Type B pancreatic cell (in vitro differentiated cells): ENCODE results near the gene SHCBP1L. TPM values are rescaled to one million over a fixed set of nuclear protein-coding genes. Genes with fewer than 3 reads are reported as not detected.

ENCODE experiments used
- DNase-seq: peaks from one replicate; pipeline ENCODE4 v3.0.0; 2021; ENCODE audit warnings: mixed read lengths; ENCODE audit not compliant: unreplicated experiment; ENCODE audit errors: extremely low spot score
- H3K27ac Mint-ChIP-seq: 2 replicates; pipeline ENCODE4 v1.8.0; 2021; ENCODE audit warnings: mild to moderate bottlenecking, mixed read lengths
- H3K27me3 Mint-ChIP-seq: 2 replicates; pipeline ENCODE4 v1.8.0; 2021; ENCODE audit warnings: mixed read lengths
- H3K36me3 Mint-ChIP-seq: 2 replicates; pipeline ENCODE4 v1.8.0; 2021; ENCODE audit warnings: mixed read lengths
- H3K4me1 Mint-ChIP-seq: one replicate; pipeline ENCODE4 v1.8.0; 2021; ENCODE audit warnings: mixed read lengths; ENCODE audit not compliant: unreplicated experiment
- H3K4me3 Mint-ChIP-seq: 2 replicates; pipeline ENCODE4 v1.8.0; 2021; ENCODE audit warnings: mild to moderate bottlenecking, mixed read lengths
- H3K9me3 Mint-ChIP-seq: 2 replicates; pipeline ENCODE4 v1.8.0; 2021; ENCODE audit warnings: mixed read lengths
- CTCF ChIP-seq: fragments of 200-600 bp; sonication (generic); conservative IDR thresholded peaks from 2 replicates; pipeline ENCODE4 v1.5.0; 2021; ENCODE audit warnings: antibody characterized with exemption, mild to moderate bottlenecking
- total RNA-seq: library from RNA; stranded (reverse); gene quantifications from 2 replicates; pipeline ENCODE4 v1.2.1, GENCODE V29; 2021; ENCODE audit warnings: low replicate concordance

SHCBP1L gene
- total RNA-seq, 1 donor from 2014 or later = not detected

DNA sequence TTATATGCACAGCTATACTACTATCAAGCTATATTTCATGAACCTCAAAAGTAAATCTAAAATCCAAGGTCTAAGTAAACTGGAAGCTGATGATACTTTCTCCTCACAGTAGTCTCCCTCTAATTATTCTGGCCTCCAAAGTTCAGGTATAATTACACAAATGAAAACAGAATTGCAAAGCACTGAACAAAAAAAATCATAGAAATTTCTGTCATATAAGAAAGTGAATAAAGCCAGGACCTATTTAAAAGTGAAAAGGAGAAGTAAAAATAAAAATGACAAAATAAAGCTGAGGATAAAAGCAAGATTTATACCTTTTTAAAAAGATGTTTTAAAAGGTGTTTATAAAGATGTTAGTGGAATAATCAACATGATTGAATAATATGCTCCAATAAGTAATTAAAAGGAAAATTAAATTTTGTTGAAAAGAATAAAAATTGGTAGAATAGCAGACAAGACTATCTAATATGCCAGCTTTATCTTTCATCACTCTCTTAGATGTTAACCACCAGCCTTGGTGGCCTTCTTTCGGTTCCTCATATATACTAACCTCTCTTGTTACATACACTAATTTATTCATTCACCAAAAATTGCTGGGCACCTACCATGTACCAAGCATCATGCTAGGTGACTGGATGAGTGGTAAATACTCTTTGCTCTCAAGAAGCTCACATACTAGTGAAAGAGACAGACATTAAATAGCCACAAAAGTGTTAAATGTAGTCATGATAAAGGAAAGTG, 25.1 kb downstream of the SHCBP1L start:
- Mint-ChIP-seq H3K9me3 (no peaks in the 10 kb centered on the region), H3K4me3 (no peak overlapping the region), H3K4me1 (no peaks in the 10 kb centered on the region), H3K27me3 (peaks cover 27% of the 10 kb centered on the region), H3K27ac (no peak overlapping the region), H3K36me3 (no peaks in the 10 kb centered on the region)
- DNase-seq = no peak
- no peak for TF ChIP-seq CTCF

DNA sequence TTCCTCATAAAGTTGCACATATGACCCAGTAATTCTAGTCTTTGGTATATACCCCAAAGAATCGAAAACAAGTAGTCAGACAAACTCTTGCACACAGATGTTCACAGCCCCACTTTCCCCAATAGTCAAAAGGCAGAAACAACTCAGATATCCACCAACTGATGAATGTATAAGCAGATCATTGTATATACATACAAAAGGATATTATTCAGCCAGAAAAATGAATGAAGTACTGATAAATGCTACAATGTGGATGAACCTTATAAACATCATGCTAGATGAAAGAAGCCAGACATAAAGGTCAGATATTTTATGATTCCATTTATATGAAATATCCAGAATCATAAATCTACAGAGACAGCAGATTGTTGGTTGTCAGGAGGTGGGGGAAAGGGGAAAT, 27.3 kb downstream of the SHCBP1L start:
- Mint-ChIP-seq H3K9me3 (no peaks in the 10 kb centered on the region), H3K36me3 (no peaks in the 10 kb centered on the region), H3K27ac (no peak overlapping the region), H3K27me3 (peaks cover 32% of the 10 kb centered on the region), H3K4me3 (no peak overlapping the region), H3K4me1 (no peaks in the 10 kb centered on the region)
- no peak for DNase-seq
- TF ChIP-seq CTCF = no peak

GRCh38 chr1:182917378-182917777, 35.6 kb downstream of the SHCBP1L start:
- no peaks in the 10 kb centered on the region for H3K9me3 Mint-ChIP-seq
- no peak overlapping the region for H3K4me3 Mint-ChIP-seq
- TF ChIP-seq CTCF = no peak
- no peaks in the 10 kb centered on the region for H3K27me3 Mint-ChIP-seq
- H3K27ac Mint-ChIP-seq = no peak overlapping the region
- no peak for DNase-seq
- H3K36me3 Mint-ChIP-seq = no peaks in the 10 kb centered on the region
- no peaks in the 10 kb centered on the region for H3K4me1 Mint-ChIP-seq

DNA sequence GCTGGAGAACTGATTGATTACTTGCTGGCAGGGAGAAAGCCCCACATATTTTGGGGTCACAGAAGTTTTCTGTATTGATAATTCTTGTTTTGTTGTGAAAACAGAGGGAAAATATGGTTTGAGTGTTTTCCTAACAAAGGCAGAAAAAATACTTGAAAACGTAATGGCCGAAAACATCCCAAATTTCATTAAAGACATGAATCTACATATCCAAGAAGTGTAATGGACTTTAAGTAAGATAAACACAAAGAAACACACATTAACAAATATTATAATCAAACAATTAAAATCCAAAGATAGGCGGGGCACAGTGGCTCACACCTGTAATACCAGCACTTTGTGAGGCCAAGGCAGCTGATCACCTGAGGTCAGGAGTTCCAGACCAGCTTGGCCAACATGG, 39.6 kb downstream of the SHCBP1L start:
- no peak for TF ChIP-seq CTCF
- Mint-ChIP-seq H3K4me1 (no peaks in the 10 kb centered on the region), H3K4me3 (no peak overlapping the region), H3K9me3 (peaks cover 5% of the 10 kb centered on the region), H3K27me3 (no peaks in the 10 kb centered on the region), H3K36me3 (no peaks in the 10 kb centered on the region), H3K27ac (no peak overlapping the region)
- no peak for DNase-seq

DNA sequence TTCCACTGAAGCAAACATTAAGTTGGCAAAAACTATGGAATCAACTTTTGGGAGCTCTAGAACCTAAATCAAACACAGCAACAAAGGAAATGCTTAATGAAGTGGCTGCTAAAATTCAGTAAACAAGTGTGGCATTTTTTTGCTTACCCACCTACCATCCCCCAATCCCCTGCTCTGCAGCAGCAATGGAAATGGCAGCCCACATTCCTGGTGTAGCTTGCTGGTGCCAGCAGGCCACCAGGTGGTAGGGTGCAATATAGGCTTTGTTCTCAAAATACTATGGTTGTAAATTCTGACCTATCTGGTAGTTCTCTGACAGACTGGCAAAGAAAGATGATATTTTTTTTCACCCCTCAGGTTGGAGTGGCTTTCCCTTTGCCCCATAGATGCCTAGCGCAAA, 42.8 kb downstream of the SHCBP1L start:
- no peak for DNase-seq
- no peak overlapping the region for H3K27ac Mint-ChIP-seq
- H3K9me3 Mint-ChIP-seq = peaks cover 5% of the 10 kb centered on the region
- H3K4me1 Mint-ChIP-seq = no peaks in the 10 kb centered on the region
- TF ChIP-seq CTCF = no peak
- no peaks in the 10 kb centered on the region for H3K27me3 Mint-ChIP-seq
- no peaks in the 10 kb centered on the region for H3K36me3 Mint-ChIP-seq
- H3K4me3 Mint-ChIP-seq = no peak overlapping the region
